Measurements from ENCODE around the gene TSPAN9. TPM values are rescaled to one million over a fixed set of nuclear protein-coding genes. Genes with fewer than 3 reads are reported as not detected.
A peak's percentile ranks its signal among the peaks of the same experiment; 100 is the strongest.

TSPAN9 gene
- total and polyA plus RNA-seq, 9 donors, result 24.9 to 72.3 (median 55.7) TPM

GRCh38 chr12:3273409-3273853, 196.3 kb downstream of the TSPAN9 start:
- Histone ChIP-seq H3K4me3 (no peak overlapping the region), H3K27ac (no peak overlapping the region), H3K27me3 (no peaks in the 10 kb centered on the region), H3K9me3 (no peaks in the 10 kb centered on the region), H3K36me3 (no peaks in the 10 kb centered on the region), H3K4me1 (ENCODE audit: insufficient read depth) (no peaks in the 10 kb centered on the region)
- DNase-seq, result no peak
- 78 to 87% (median 87%) methylated on average over 7 of the region's 7 CpGs for WGBS, 3 donors
- no peak for TF ChIP-seq CTCF (IDR thresholded peaks at IDR 0.05)
- TF ChIP-seq POLR2A (IDR thresholded peaks at IDR 0.05), result no peak
- TF ChIP-seq EP300 (IDR thresholded peaks at IDR 0.05), result no peak
- intact Hi-C loops (cut with DNase I), result loop anchor here in 2 of 4 donors (5.0 to 10.0 kb wide), 4 partner anchors 69 to 199 kb away; partner anchors contain the start of gene TSPAN9 (in 2 of the 2)

GRCh38 chr12:3274664-3275063, 197.5 kb downstream of the TSPAN9 start:
- Histone ChIP-seq H3K4me3 (no peak overlapping the region), H3K27me3 (no peaks in the 10 kb centered on the region), H3K4me1 (ENCODE audit: insufficient read depth) (peaks cover 4% of the 10 kb centered on the region), H3K9me3 (no peaks in the 10 kb centered on the region), H3K36me3 (no peaks in the 10 kb centered on the region), H3K27ac (no peak overlapping the region)
- WGBS, 3 donors, result 87 to 91% (median 89%) methylated on average over 13 of the region's 13 CpGs
- DNase-seq, result no peak
- no peak for TF ChIP-seq CTCF (IDR thresholded peaks at IDR 0.05)
- TF ChIP-seq POLR2A (IDR thresholded peaks at IDR 0.05), result no peak
- TF ChIP-seq EP300 (IDR thresholded peaks at IDR 0.05), result no peak
- intact Hi-C loops (cut with DNase I), result loop anchor here (2.0 to 10.0 kb wide), 9 partner anchors 70 to 202 kb away; partner anchors contain the start of gene TSPAN9 (in 2 of the 4)

GRCh38 chr12:3275171-3276041, 198.2 kb downstream of the TSPAN9 start:
- H3K4me1 ChIP-seq (ENCODE audit: insufficient read depth), result peaks cover 6% of the 10 kb centered on the region
- no peaks in the 10 kb centered on the region for H3K9me3 ChIP-seq
- H3K27me3 ChIP-seq, result no peaks in the 10 kb centered on the region
- DNase-seq, result peak; percentile 71 to 88 (median 86)
- H3K36me3 ChIP-seq, result no peaks in the 10 kb centered on the region
- intact Hi-C loops (cut with DNase I), result loop anchor here (2.0 to 10.0 kb wide), 8 partner anchors 71 to 203 kb away; partner anchors contain the start of gene TSPAN9 (in 1 of the 4)
- H3K4me3 ChIP-seq, result no peak overlapping the region
- WGBS, 3 donors, result 53% methylated on average over 29 of the region's 29 CpGs
- TF ChIP-seq POLR2A (IDR thresholded peaks at IDR 0.05), result no peak
- peak; percentile 87 to 96 (median 89) for TF ChIP-seq CTCF (IDR thresholded peaks at IDR 0.05)
- H3K27ac ChIP-seq, result no peak overlapping the region

- Histone ChIP-seq H3K4me1 (ENCODE audit: insufficient read depth) (peaks cover 6% of the 10 kb centered on the region), H3K27me3 (no peaks in the 10 kb centered on the region), H3K4me3 (no peak overlapping the region), H3K27ac (no peak overlapping the region), H3K9me3 (no peaks in the 10 kb centered on the region), H3K36me3 (no peaks in the 10 kb centered on the region)
- intact Hi-C loops (cut with DNase I), result loop anchor here in 3 of 4 donors (5.0 to 10.0 kb wide), 5 partner anchors 71 to 204 kb away; partner anchors contain the start of gene TSPAN9 (in 1 of the 3)
- TF ChIP-seq POLR2A (IDR thresholded peaks at IDR 0.05) (no peak), CTCF (IDR thresholded peaks at IDR 0.05) (no peak), EP300 (IDR thresholded peaks at IDR 0.05) (no peak)
- 89 to 92% (median 90%) methylated on average over 14 of the region's 14 CpGs for WGBS, 3 donors
- no peak for DNase-seq
These were observed 199.0 kb downstream of the TSPAN9 start for GRCh38 chr12:3276226-3276625.
